Measurements from ENCODE around the gene JAK2. TPM values are rescaled to one million over a fixed set of nuclear protein-coding genes. Genes with fewer than 3 reads are reported as not detected.

The JAK2 gene
- total and polyA plus RNA-seq, 4 donors = 5.3 to 30.5 (median 17.1) TPM

DNA sequence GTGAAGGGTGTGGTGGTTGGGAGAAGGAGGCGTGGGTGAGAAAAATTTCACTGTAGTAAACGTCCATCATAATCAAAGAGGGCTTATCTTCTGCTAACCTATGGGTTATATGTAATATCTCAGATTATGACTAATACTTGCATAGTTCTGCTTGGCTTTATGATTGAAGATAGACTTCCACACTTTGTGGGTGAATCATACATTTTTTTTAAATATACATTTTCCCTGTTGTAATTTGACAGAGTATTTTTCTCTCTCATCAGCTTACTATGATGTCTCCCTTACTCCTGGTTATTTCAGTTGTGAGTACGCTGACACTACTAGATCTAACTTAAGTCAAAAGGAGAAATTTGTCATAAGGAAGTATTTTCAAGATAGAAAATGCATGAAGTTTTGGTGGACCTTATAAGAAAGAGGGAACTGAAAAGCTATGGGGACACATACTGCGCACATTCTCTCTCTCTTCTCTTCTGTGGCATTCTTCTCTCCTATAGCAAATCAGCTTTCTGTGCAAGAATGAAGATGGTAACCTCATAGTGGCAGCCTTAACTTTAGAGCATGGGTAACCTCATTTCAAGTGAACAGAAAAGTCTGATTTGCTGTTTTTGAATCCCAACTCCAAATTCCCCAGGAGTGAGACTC is 4.9 kb upstream of the JAK2 start:
- TF ChIP-seq, protein P1, sequence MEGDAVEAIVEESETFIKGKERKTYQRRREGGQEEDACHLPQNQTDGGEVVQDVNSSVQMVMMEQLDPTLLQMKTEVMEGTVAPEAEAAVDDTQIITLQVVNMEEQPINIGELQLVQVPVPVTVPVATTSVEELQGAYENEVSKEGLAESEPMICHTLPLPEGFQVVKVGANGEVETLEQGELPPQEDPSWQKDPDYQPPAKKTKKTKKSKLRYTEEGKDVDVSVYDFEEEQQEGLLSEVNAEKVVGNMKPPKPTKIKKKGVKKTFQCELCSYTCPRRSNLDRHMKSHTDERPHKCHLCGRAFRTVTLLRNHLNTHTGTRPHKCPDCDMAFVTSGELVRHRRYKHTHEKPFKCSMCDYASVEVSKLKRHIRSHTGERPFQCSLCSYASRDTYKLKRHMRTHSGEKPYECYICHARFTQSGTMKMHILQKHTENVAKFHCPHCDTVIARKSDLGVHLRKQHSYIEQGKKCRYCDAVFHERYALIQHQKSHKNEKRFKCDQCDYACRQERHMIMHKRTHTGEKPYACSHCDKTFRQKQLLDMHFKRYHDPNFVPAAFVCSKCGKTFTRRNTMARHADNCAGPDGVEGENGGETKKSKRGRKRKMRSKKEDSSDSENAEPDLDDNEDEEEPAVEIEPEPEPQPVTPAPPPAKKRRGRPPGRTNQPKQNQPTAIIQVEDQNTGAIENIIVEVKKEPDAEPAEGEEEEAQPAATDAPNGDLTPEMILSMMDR (IDR thresholded peaks at IDR 0.05; ENCODE audit: control extremely low read depth, extremely low read depth) = no peak
- WGBS, 2 donors = 74 to 76% methylated on average over 4 of the region's 4 CpGs
- Histone ChIP-seq H3K9me3 (ENCODE audit: control insufficient read depth in 4 of 4, insufficient read depth in 3 of 4, low read length in 3 of 4) (no peaks in the 10 kb centered on the region), H3K36me3 (ENCODE audit: control insufficient read depth in 4 of 4, insufficient read depth in 4 of 4, low read length in 4 of 4) (no peaks in the 10 kb centered on the region), H3K27me3 (ENCODE audit: control insufficient read depth in 3 of 3, insufficient read depth in 3 of 3, low read length in 2 of 3) (peaks cover 0 to 2% (median 0%) of the 10 kb centered on the region in 3 donors), H3K27ac (ENCODE audit: low read depth in 1 of 2, low read length in 1 of 2) (no peak overlapping the region), H3K4me1 (ENCODE audit: control insufficient read depth in 5 of 5, insufficient read depth in 5 of 5, low read length in 5 of 5) (peaks cover 2 to 10% (median 8%) of the 10 kb centered on the region in 5 donors), H3K9ac (ENCODE audit: insufficient read depth in 1 of 2, low read length in 2 of 2) (no peak overlapping the region), H3K4me3 (no peak overlapping the region)
- ATAC-seq (ENCODE audit: insufficient read depth, low FRiP score) (no peak), DNase-seq (no peak)

DNA sequence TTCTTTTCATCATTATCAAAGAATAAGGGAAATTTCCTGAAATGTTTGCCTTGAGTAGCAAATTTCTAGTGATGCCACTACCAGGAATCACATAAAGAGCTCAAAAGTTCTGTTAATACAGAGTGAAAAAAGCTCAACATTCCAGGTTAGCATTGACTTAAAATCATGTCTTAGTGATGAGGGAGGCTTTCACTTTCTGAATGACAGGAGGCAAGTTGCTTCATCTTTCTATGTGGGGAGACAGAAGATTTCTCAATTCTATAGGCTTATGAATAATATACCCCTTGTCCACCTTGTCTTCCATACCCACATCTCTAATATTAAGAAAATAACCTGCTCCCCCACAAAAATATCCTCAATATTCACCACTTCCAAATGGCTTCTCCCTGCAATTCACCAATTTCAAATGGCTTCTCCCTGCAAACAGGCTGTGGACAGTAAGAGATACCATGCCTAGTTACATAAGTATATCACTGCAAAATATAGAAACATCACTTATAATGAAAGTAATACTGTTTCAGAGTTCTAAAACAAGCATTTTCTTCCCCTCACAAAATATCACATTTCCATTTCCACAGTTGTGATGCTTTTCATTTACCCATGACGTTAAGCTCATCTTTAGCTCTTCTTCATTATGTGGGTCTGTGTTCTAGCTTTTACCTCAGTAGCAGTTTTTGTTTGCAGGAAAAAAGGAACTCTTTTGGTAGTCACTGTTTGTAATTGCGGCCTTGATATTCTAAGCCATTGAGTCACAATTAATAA is 2.2 kb upstream of the JAK2 start:
- Histone ChIP-seq H3K9ac (ENCODE audit: insufficient read depth in 1 of 2, low read length in 2 of 2) (no peak overlapping the region), H3K9me3 (ENCODE audit: control insufficient read depth in 4 of 4, insufficient read depth in 3 of 4, low read length in 3 of 4) (no peaks in the 10 kb centered on the region), H3K4me3 (no peak overlapping the region), H3K36me3 (ENCODE audit: control insufficient read depth in 4 of 4, insufficient read depth in 4 of 4, low read length in 4 of 4) (no peaks in the 10 kb centered on the region), H3K27me3 (ENCODE audit: control insufficient read depth in 3 of 3, insufficient read depth in 3 of 3, low read length in 2 of 3) (peaks cover 0 to 2% (median 0%) of the 10 kb centered on the region in 3 donors), H3K4me1 (ENCODE audit: control insufficient read depth in 5 of 5, insufficient read depth in 5 of 5, low read length in 5 of 5) (peaks cover 2 to 20% (median 13%) of the 10 kb centered on the region in 5 donors), H3K27ac (ENCODE audit: low read depth in 1 of 2, low read length in 1 of 2) (no peak overlapping the region)
- 76 to 89% methylated on average over 2 of the region's 2 CpGs for WGBS, 2 donors
- ATAC-seq (ENCODE audit: insufficient read depth, low FRiP score) = no peak
- no peak for DNase-seq
- TF ChIP-seq, protein P1 (IDR thresholded peaks at IDR 0.05; ENCODE audit: control extremely low read depth, extremely low read depth) = no peak

DNA sequence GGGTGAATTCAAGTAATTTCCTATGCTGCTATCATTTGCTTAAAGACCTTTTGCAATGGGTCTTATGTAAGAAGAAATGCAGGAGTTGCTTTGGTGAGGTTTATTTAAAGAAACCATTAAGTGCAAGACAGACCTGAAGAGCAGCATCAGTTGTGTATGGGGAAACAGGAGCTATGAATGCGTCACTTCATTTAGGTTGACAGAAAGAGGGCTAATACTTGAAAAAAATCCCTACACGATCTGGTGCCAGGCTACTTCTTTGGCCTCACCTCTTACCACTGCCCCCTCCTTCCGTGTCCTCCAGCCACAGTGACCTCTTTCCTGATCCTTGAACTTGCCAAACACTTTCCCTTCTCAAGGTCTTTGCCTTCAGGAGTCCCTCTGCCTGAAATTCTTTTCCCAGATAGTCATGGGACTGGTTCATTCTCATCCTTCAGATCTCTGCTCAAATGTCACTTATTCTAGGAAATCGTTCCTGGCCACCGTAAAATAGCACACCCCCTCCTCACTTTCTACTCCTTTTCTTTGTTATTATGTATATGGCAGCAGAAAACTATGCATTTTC is 1.4 kb upstream of the JAK2 start:
- TF ChIP-seq, protein P1 (IDR thresholded peaks at IDR 0.05; ENCODE audit: control extremely low read depth, extremely low read depth) = no peak
- peaks cover 3 to 21% (median 13%) of the 10 kb centered on the region in 5 donors for H3K4me1 ChIP-seq (ENCODE audit: control insufficient read depth in 5 of 5, insufficient read depth in 5 of 5, low read length in 5 of 5)
- DNase-seq (peak in 2 of 3 donors; percentile 14 to 34), ATAC-seq (ENCODE audit: insufficient read depth, low FRiP score) (no peak)
- no peak overlapping the region for H3K4me3 ChIP-seq
- H3K9me3 ChIP-seq (ENCODE audit: control insufficient read depth in 4 of 4, insufficient read depth in 3 of 4, low read length in 3 of 4) = no peaks in the 10 kb centered on the region
- no peaks in the 10 kb centered on the region for H3K36me3 ChIP-seq (ENCODE audit: control insufficient read depth in 4 of 4, insufficient read depth in 4 of 4, low read length in 4 of 4)
- peaks cover 0 to 2% (median 0%) of the 10 kb centered on the region in 3 donors for H3K27me3 ChIP-seq (ENCODE audit: control insufficient read depth in 3 of 3, insufficient read depth in 3 of 3, low read length in 2 of 3)
- peak overlapping the region; percentile 93 to 99 for H3K27ac ChIP-seq (ENCODE audit: low read depth in 1 of 2, low read length in 1 of 2)
- peak overlapping the region; percentile 88 to 94 for H3K9ac ChIP-seq (ENCODE audit: insufficient read depth in 1 of 2, low read length in 2 of 2)
- WGBS, 2 donors = 19 to 26% methylated on average over 5 of the region's 5 CpGs

Data from lung (tissue), 12 donors.